Measurements from ENCODE around the gene MRRF. TPM values are rescaled to one million over a fixed set of nuclear protein-coding genes. Genes with fewer than 3 reads are reported as not detected.
"Not testable (repeated sequence)": the region's sequence is repeated elsewhere in the genome, so short reads cannot be mapped to it uniquely, and the experiment has no call there.

MRRF gene
- total RNA-seq, 2 experiments from 2014 or later = 34.1 to 35.4 TPM

DNA sequence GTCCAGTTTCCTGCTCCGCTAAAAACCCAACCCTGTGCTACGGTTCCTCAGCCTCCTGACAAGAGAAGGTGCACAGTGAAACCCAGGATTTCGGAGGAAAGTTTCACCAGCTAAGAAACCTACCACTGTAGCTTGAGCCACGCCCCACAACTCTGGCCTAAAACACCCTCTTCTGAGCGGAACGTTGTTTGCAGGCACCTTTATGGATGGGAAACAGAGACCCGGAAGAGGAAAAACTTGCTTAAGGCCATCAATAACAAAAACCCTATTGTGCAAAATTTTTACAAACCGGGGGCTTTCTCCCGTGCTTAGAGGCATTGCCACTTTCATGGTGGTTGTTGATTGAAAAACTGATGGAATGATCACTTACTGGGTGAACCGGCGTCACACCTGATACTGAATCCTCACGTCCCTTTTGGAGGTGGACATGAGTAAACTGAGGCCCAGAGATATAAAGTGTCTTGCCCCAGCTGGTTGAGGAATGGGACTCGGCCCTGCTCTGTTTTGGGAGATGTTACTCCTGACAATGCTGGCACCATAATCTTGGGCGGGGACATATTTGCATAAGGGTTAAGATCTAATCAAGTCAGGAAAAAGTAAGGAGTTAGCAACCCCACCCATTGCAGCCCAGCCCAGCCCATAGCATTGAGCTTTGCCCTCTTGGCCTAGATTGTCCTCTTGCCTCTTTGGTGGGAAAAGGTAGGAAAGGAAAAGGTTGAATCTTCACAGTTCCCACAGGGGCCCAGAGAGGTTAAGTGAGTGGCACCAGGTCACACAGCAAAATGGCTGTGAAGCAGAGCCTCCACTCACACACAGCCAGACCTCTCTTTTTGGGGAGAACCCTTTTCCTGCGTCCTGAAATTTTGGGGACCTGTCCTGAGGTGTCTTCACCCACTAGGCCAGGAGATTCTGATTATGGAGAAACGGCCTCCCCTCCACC is 82.9 kb downstream of the MRRF start:
- peaks cover 2% of the 10 kb centered on the region for H3K36me3 Mint-ChIP-seq (ENCODE audit: low read depth)
- H3K27ac Mint-ChIP-seq = no peak overlapping the region
- CTCF ChIA-PET = interaction anchor here (1.6 to 8.6 kb wide), 2 partner anchors 20 to 224 kb away, joined by 3 to 60 read pairs; no protein-coding TSS in a partner anchor
- H3K27me3 Mint-ChIP-seq = peaks cover 32% of the 10 kb centered on the region
- H3K4me1 Mint-ChIP-seq = peaks cover 18% of the 10 kb centered on the region
- POLR2A ChIA-PET = no interaction called here
- H3K4me3 Mint-ChIP-seq = peak overlapping the region; percentile 67
- no peaks in the 10 kb centered on the region for H3K9me3 Mint-ChIP-seq
- DNase-seq = peak; percentile 20

- Mint-ChIP-seq H3K4me1 (peaks cover 18% of the 10 kb centered on the region), H3K36me3 (ENCODE audit: low read depth) (peaks cover 2% of the 10 kb centered on the region), H3K9me3 (no peaks in the 10 kb centered on the region), H3K27me3 (peaks cover 32% of the 10 kb centered on the region), H3K4me3 (no peak overlapping the region), H3K27ac (no peak overlapping the region)
- DNase-seq = no peak
- POLR2A ChIA-PET = no interaction called here
- CTCF ChIA-PET = interaction anchor here (1.6 to 8.6 kb wide), 2 partner anchors 19 to 225 kb away, joined by 3 to 60 read pairs; no protein-coding TSS in a partner anchor
Measured at GRCh38 chr9:122348288-122348777, 83.7 kb downstream of the MRRF start.

DNA sequence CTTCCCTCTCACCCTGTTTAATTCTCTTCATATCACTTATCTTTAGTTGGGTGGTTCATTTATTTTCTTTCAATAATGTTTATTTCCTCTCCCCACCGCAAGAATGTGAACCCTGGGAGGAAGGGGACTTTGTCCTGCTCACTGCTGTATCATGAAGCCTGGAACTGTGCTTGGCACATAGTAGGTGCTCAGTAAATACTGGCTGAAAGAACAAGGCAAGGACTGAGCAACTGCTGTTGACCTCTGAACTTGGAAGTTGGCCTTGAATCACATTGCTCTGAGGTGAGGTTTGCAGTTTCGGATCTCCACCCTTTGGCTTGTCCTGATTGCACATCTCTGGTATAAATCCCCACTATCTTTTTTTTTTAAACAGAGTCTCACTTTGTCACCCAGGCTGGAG is 84.1 kb downstream of the MRRF start:
- DNase-seq = no peak
- Mint-ChIP-seq H3K4me3 (no peak overlapping the region), H3K4me1 (peaks cover 18% of the 10 kb centered on the region), H3K27me3 (peaks cover 32% of the 10 kb centered on the region), H3K27ac (no peak overlapping the region), H3K9me3 (no peaks in the 10 kb centered on the region), H3K36me3 (ENCODE audit: low read depth) (peaks cover 2% of the 10 kb centered on the region)
- POLR2A ChIA-PET = no interaction called here
- CTCF ChIA-PET = interaction anchor here (1.6 to 8.6 kb wide), 2 partner anchors 18 to 225 kb away, joined by 3 to 60 read pairs; no protein-coding TSS in a partner anchor

DNA sequence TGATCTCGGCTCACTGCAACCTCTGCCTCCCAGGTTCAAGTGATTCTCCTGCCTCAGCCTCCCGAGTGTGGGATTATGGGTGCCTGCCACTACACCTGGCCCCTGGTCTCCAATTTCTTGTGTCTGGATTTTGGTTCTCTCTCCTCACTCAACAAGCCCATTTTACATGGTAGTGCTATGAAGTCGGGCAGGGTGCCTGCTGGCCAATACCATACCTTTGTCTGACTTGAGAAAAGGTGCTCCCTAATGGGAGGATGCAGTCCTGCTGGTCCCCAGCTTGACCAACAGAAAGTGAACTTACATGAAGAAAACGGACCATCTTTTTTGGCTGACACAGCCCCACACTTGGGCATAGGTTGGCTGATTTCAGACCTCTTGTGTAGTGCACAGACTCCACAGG is 84.5 kb downstream of the MRRF start:
- ChIA-PET CTCF (interaction anchor here (2.3 to 8.6 kb wide), 3 partner anchors 9 to 251 kb away, joined by 12 to 60 read pairs (median 16); no protein-coding TSS in a partner anchor), POLR2A (no interaction called here)
- no peak for DNase-seq
- Mint-ChIP-seq H3K27ac (no peak overlapping the region), H3K36me3 (ENCODE audit: low read depth) (peaks cover 2% of the 10 kb centered on the region), H3K4me3 (no peak overlapping the region), H3K4me1 (peaks cover 18% of the 10 kb centered on the region), H3K9me3 (no peaks in the 10 kb centered on the region), H3K27me3 (peaks cover 32% of the 10 kb centered on the region)

GRCh38 chr9:122350577-122351355 is 86.1 kb downstream of the MRRF start:
- POLR2A ChIA-PET = interaction anchor here (0.6 kb wide), 1 partner anchor 238 kb away, joined by 4 read pairs; no protein-coding TSS in a partner anchor
- no peaks in the 10 kb centered on the region for H3K9me3 Mint-ChIP-seq
- H3K4me3 Mint-ChIP-seq = no peak overlapping the region
- CTCF ChIA-PET = interaction anchor here (0.5 to 8.6 kb wide), 14 partner anchors 9 to 460 kb away, joined by 3 to 60 read pairs (median 3); no protein-coding TSS in a partner anchor
- peaks cover 18% of the 10 kb centered on the region for H3K4me1 Mint-ChIP-seq
- peaks cover 26% of the 10 kb centered on the region for H3K27me3 Mint-ChIP-seq
- peaks cover 2% of the 10 kb centered on the region for H3K36me3 Mint-ChIP-seq (ENCODE audit: low read depth)
- peak; percentile 79 for DNase-seq
- no peak overlapping the region for H3K27ac Mint-ChIP-seq

DNA sequence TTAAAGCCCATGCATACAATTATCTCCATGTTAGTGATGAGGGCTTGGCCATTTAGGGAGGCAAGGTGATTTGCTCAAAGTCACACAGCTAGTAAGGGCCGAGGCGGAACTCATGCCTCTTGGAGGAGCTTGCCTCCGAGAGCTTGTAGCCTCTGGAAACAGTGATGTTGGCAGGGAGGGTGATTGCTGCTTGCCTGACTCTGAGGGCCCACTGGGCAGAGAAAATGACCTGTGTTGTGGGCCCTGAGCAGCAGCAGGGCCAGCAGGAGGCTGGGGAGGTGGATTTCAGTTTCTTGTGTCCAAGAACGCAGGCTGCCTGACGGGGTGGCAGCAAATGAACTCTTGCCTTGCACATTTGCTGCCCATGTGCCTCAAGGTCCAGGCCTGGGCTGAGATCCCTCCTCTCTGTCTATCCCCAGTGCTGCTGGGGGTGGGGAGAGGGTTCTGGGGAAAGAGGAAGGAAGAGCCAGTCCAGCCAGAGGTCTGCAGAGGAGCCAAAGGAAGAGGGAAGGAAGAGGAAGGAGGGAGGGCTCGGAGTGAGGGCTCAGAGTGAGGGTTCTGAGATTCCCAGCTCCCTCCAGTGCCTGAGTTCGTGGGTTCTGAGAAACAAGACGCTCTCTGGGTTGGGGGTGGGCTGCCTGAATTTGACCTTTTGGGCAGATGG is 90.0 kb downstream of the MRRF start:
- Mint-ChIP-seq H3K27ac (no peak overlapping the region), H3K9me3 (peaks cover 3% of the 10 kb centered on the region), H3K36me3 (ENCODE audit: low read depth) (no peaks in the 10 kb centered on the region), H3K4me1 (no peaks in the 10 kb centered on the region), H3K27me3 (peaks cover 4% of the 10 kb centered on the region), H3K4me3 (no peak overlapping the region)
- ChIA-PET POLR2A (no interaction called here), CTCF (interaction anchor here (1.2 to 1.6 kb wide), 2 partner anchors 14 to 120 kb away, joined by 3 read pairs; no protein-coding TSS in a partner anchor)
- no peak for DNase-seq

DNA sequence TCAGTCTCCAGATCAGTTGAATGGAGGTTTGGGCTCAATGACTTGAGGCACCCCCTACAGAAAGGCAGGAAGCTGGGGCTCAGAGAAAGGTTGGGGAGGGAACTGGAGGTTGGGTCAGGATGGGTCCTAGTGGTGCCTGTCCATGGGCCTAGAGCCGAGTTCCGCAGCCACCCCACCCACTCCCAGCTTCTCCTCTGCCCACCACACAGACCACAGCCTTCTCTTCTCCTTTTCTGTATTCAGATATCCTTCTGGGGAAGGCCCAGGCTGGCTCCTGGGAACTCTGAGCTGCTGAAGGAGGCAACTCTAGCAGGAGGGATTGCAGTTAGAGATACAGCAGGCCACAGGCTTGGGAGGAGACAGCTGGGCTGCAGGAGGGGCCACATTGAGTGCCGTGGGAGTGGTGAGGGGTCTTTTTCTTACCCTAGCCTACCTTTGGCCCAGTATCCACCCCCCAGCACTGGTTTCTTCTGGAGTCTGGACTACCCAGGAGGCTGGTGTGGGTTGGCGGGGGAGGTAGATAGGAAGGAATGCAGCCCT is 90.7 kb downstream of the MRRF start:
- ChIA-PET CTCF (interaction anchor here (1.6 kb wide), 1 partner anchor 14 kb away, joined by 3 read pairs; no protein-coding TSS in a partner anchor), POLR2A (no interaction called here)
- Mint-ChIP-seq H3K36me3 (ENCODE audit: low read depth) (no peaks in the 10 kb centered on the region), H3K4me1 (no peaks in the 10 kb centered on the region), H3K4me3 (no peak overlapping the region), H3K9me3 (peaks cover 3% of the 10 kb centered on the region), H3K27me3 (no peaks in the 10 kb centered on the region), H3K27ac (no peak overlapping the region)
- no peak for DNase-seq

DNA sequence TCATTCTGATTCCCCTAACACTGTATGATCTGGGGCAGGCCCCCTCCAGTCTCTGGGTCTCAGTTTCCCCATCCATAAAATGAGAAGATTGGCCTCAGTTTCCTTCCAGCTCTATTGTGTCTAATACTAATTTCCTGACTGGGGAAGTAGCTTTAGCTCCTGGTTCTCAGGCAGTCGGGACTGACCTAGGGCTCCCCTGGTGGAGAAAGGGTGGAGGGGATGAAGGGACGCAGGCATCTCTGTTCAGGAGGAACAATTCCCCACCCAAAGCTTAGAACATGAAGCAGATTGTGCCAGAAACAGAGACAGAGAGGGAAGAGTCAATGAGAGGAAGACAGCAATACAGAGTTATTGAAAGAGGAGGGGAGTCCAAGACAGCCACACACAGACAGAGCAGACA is 91.9 kb downstream of the MRRF start:
- Mint-ChIP-seq H3K9me3 (peaks cover 3% of the 10 kb centered on the region), H3K36me3 (ENCODE audit: low read depth) (no peaks in the 10 kb centered on the region), H3K27ac (no peak overlapping the region), H3K27me3 (no peaks in the 10 kb centered on the region), H3K4me1 (no peaks in the 10 kb centered on the region), H3K4me3 (no peak overlapping the region)
- no peak for DNase-seq
- ChIA-PET CTCF (no interaction called here), POLR2A (no interaction called here)

DNA sequence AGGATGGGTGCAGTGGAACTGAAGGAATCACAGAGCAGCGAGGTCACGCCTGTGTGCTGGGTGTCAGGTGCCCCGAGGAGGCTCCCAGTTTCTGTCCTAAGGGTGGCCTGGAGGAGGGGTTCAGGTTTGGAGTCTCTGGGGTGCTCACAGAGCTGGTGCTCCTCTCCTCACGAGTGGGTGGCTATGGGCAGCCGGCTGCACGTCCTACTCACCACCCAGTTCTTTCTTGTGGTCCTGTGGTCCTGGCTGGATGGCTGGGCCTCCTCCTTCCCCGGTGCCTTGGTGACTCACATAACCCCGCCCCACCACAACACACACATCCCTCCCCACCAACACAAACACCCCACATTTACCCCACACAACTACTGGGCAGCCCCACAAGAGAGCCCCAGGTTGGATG is 96.2 kb downstream of the MRRF start:
- H3K27ac Mint-ChIP-seq = no peak overlapping the region
- H3K4me3 Mint-ChIP-seq = no peak overlapping the region
- ChIA-PET CTCF (interaction anchor here (1.1 kb wide), 1 partner anchor 21 kb away, joined by 3 read pairs; no protein-coding TSS in a partner anchor), POLR2A (no interaction called here)
- DNase-seq = no peak
- no peaks in the 10 kb centered on the region for H3K4me1 Mint-ChIP-seq
- H3K36me3 Mint-ChIP-seq (ENCODE audit: low read depth) = no peaks in the 10 kb centered on the region
- no peaks in the 10 kb centered on the region for H3K27me3 Mint-ChIP-seq
- H3K9me3 Mint-ChIP-seq = peaks cover 3% of the 10 kb centered on the region

DNA sequence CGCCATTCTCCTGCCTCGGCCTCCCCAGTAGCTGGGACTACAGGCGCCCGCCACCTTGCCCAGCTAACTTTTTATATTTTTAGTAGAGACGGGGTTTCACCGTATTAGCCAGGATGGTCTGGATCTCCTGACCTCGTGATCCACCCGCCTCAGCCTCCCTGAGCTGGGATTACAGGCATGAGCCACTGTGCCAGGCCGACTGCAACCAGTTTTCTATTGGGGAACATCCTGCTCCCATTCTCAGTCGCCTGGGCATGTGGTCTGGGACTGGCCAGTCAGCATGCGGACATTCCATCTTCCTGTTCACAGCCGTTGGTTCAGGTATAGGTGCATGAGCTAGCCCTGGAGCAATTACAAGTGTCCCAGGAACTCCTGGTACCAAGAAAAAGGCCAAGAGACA is 98.4 kb downstream of the MRRF start:
- H3K4me3 Mint-ChIP-seq; H3K27me3 Mint-ChIP-seq; H3K9me3 Mint-ChIP-seq; H3K36me3 Mint-ChIP-seq (ENCODE audit: low read depth); H3K4me1 Mint-ChIP-seq; H3K27ac Mint-ChIP-seq; POLR2A ChIA-PET; DNase-seq: not testable (repeated sequence)
- CTCF ChIA-PET = interaction anchor here (0.7 to 1.3 kb wide), 2 partner anchors 18 to 473 kb away, joined by 3 read pairs; no protein-coding TSS in a partner anchor

DNA sequence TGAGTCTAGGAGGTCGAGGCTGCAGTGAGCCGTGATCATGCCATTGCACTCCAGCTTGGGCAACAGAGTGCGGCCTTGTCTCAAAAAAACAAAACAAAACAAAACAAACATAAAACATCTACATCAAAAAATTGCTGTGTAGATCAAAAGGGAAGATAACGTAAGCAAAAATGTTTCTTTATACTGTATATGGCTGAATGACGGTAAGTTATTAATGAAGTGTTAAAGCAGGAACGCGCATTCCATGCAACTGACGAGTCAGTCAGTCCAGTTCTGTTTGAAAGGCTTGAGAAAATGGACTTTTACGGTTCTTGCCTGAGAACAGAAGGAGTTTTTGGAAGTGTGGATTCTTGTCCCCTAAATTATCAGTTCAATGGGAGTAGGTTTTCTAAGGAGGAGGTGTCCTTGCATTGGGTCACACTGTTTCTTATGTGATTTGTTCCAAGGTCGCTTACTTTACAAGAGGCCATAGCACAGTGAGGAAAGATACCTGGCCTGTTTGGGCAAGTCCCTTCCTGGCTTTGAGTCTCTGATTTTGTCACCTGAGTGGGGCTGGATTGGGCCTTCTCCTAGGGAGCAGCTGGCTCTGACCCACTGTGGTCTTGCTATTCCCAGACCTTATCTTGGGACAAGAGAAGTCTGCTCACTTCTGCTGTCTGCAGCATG is 99.6 kb downstream of the MRRF start:
- CTCF ChIA-PET = interaction anchor here (0.8 kb wide), 1 partner anchor 277 kb away, joined by 5 read pairs; no protein-coding TSS in a partner anchor
- no peaks in the 10 kb centered on the region for H3K4me1 Mint-ChIP-seq
- POLR2A ChIA-PET = interaction anchor here (0.6 kb wide), 1 partner anchor 102 kb away, joined by 3 read pairs; no protein-coding TSS in a partner anchor

More for the DNA sequence above, 99.6 kb downstream of the MRRF start:
- no peaks in the 10 kb centered on the region for H3K9me3 Mint-ChIP-seq
- H3K27me3 Mint-ChIP-seq = no peaks in the 10 kb centered on the region
- no peak overlapping the region for H3K4me3 Mint-ChIP-seq
- DNase-seq = no peak
- no peaks in the 10 kb centered on the region for H3K36me3 Mint-ChIP-seq (ENCODE audit: low read depth)
- no peak overlapping the region for H3K27ac Mint-ChIP-seq
